HG03095 (cell line): ENCODE results near the gene CENPP.

Experiments
- ATAC-seq: cut with Tn5 transposase; IDR thresholded peaks from one replicate; pipeline ENCODE4 v1.9.1; 2021; ENCODE audit warnings: moderate library complexity; ENCODE audit not compliant: unreplicated experiment

CENPP gene

GRCh38 chr9:92422611-92423338 is 97.0 kb downstream of the CENPP start:
- no peak for ATAC-seq

GRCh38 chr9:92423612-92424011 is 97.9 kb downstream of the CENPP start:
- no peak for ATAC-seq

GRCh38 chr9:92424340-92424739 is 98.6 kb downstream of the CENPP start, which contains the start of gene OMD:
TSS of gene OMD (minus strand) at chr9:92424471. CDS start at chr9:92417558, 6,913 bp downstream.
- no peak for ATAC-seq

- no peak for ATAC-seq
Measured at GRCh38 chr9:92425474-92425873, 99.7 kb downstream of the CENPP start.

- no peak for ATAC-seq
Measured at GRCh38 chr9:92426501-92427145, 100.9 kb downstream of the CENPP start.

GRCh38 chr9:92429836-92430235 is 104.1 kb downstream of the CENPP start:
- ATAC-seq, result no peak

GRCh38 chr9:92432350-92432749 is 106.6 kb downstream of the CENPP start:
- no peak for ATAC-seq

- ATAC-seq, result no peak
Measured at GRCh38 chr9:92432972-92433548, 107.3 kb downstream of the CENPP start.

GRCh38 chr9:92435263-92435662 is 109.5 kb downstream of the CENPP start:
- ATAC-seq, result no peak

GRCh38 chr9:92438900-92439526 is 113.3 kb downstream of the CENPP start:
- no peak for ATAC-seq

GRCh38 chr9:92439921-92440750 is 114.4 kb downstream of the CENPP start:
- ATAC-seq, result no peak

- ATAC-seq, result no peak
Measured at GRCh38 chr9:92440751-92441046, 114.9 kb downstream of the CENPP start.

- ATAC-seq, result no peak
Measured at GRCh38 chr9:92444841-92445240, 119.1 kb downstream of the CENPP start.

- ATAC-seq, result no peak
Measured at GRCh38 chr9:92446536-92446935, 120.8 kb downstream of the CENPP start.

GRCh38 chr9:92455217-92455616 is 129.5 kb downstream of the CENPP start:
- no peak for ATAC-seq

GRCh38 chr9:92457576-92457975 is 131.8 kb downstream of the CENPP start:
- ATAC-seq, result no peak

- ATAC-seq, result no peak
Measured at GRCh38 chr9:92463387-92463786, 137.6 kb downstream of the CENPP start.

GRCh38 chr9:92463984-92464383 is 138.2 kb downstream of the CENPP start:
- ATAC-seq, result no peak

- no peak for ATAC-seq
Measured at GRCh38 chr9:92467041-92467440, 141.3 kb downstream of the CENPP start.

GRCh38 chr9:92467511-92467910 is 141.8 kb downstream of the CENPP start:
- no peak for ATAC-seq

- ATAC-seq, result no peak
Measured at GRCh38 chr9:92468206-92468605, 142.5 kb downstream of the CENPP start.
